Activated B cell treated with CpG ODN at 0.5 μM for 24 hours (primary cell): ENCODE data around the gene RUVBL2. TPM values are rescaled to one million over a fixed set of nuclear protein-coding genes. Genes with fewer than 3 reads are reported as not detected.

Experiments used
- ATAC-seq: fragments of 200-7000 bp; cut with Tn5 transposase; one replicate; pipeline ENCODE4 v1.10.0; 2021; ENCODE audit warnings: low read depth, mild to moderate bottlenecking, moderate library complexity
- CTCF ChIA-PET: fragments of 350-600 bp; sonication (Branson Sonifier 250); formaldehyde crosslinking; loops from one replicate; lab custom pipeline; 2021; ENCODE audit warnings: antibody characterized with exemption; lab: Charles Lee
- POLR2A ChIA-PET: fragments of 350-600 bp; sonication (Branson Sonifier 250); formaldehyde crosslinking; loops from one replicate; lab custom pipeline; 2021; ENCODE audit warnings: antibody characterized with exemption; lab: Charles Lee
- DNase-seq: peaks from one replicate; pipeline ENCODE4 v3.0.0; 2022
- H3K27ac Mint-ChIP-seq: one replicate; pipeline ENCODE4 v1.8.0; 2020; ENCODE audit warnings: mixed read lengths
- H3K27me3 Mint-ChIP-seq: one replicate; pipeline ENCODE4 v1.8.0; 2021; ENCODE audit warnings: mixed read lengths
- H3K36me3 Mint-ChIP-seq: one replicate; pipeline ENCODE4 v1.8.0; 2021; ENCODE audit warnings: low read depth, mixed read lengths
- H3K4me1 Mint-ChIP-seq: one replicate; pipeline ENCODE4 v1.8.0; 2021; ENCODE audit warnings: mixed read lengths
- H3K4me3 Mint-ChIP-seq: one replicate; pipeline ENCODE4 v1.8.0; 2020; ENCODE audit warnings: mild to moderate bottlenecking, mixed read lengths
- H3K9me3 Mint-ChIP-seq: one replicate; pipeline ENCODE4 v1.8.0; 2020; ENCODE audit warnings: mixed read lengths
- intact Hi-C: fragments of 100-400 bp; cut with micrococcal nuclease; formaldehyde crosslinking; loops from one replicate; pipeline ENCODE4 v1.15.1; 2024
- total RNA-seq: library from RNA; stranded (reverse); gene quantifications from 2 replicates; pipeline ENCODE4 v1.2.3, GENCODE V29; 2022
- TF ChIP-seq, protein P1 (sequence below): fragments of 200-600 bp; IDR thresholded peaks from one replicate; pipeline ENCODE4 v1.8.0; 2022; ENCODE audit warnings: antibody characterized with exemption, mild to moderate bottlenecking

RUVBL2 gene
- total RNA-seq, 1 donor from 2014 or later = 75.6 TPM

- ChIA-PET POLR2A (interaction anchor here (1.4 to 8.1 kb wide), 4 partner anchors 10 to 133 kb away, joined by 3 to 179 read pairs (median 12); partner anchors contain the start of genes HSD17B14 and PPP1R15A), CTCF (interaction anchor here (1.2 to 5.6 kb wide), 10 partner anchors 10 to 181 kb away, joined by 3 to 49 read pairs (median 9); partner anchors contain the start of genes GYS1, HSD17B14, NUCB1 and RUVBL2)
- Mint-ChIP-seq H3K4me3 (no peak overlapping the region), H3K27ac (no peak overlapping the region), H3K36me3 (peaks cover 62% of the 10 kb centered on the region), H3K27me3 (no peaks in the 10 kb centered on the region), H3K4me1 (peaks cover 44% of the 10 kb centered on the region), H3K9me3 (no peaks in the 10 kb centered on the region)
- TF ChIP-seq, protein P1, sequence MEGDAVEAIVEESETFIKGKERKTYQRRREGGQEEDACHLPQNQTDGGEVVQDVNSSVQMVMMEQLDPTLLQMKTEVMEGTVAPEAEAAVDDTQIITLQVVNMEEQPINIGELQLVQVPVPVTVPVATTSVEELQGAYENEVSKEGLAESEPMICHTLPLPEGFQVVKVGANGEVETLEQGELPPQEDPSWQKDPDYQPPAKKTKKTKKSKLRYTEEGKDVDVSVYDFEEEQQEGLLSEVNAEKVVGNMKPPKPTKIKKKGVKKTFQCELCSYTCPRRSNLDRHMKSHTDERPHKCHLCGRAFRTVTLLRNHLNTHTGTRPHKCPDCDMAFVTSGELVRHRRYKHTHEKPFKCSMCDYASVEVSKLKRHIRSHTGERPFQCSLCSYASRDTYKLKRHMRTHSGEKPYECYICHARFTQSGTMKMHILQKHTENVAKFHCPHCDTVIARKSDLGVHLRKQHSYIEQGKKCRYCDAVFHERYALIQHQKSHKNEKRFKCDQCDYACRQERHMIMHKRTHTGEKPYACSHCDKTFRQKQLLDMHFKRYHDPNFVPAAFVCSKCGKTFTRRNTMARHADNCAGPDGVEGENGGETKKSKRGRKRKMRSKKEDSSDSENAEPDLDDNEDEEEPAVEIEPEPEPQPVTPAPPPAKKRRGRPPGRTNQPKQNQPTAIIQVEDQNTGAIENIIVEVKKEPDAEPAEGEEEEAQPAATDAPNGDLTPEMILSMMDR = no peak
- intact Hi-C loops = loop anchor here (2.0 to 5.0 kb wide), 3 partner anchors 23 to 127 kb away; partner anchors contain the start of genes GYS1 and RUVBL2
- no peak for DNase-seq
- no peak for ATAC-seq
Observed at GRCh38 chr19:48969276-48970138, 24.2 kb upstream of the RUVBL2 start.

GRCh38 chr19:48970139-48970766, 23.4 kb upstream of the RUVBL2 start:
- H3K4me3 Mint-ChIP-seq = no peak overlapping the region
- no peaks in the 10 kb centered on the region for H3K27me3 Mint-ChIP-seq
- ChIA-PET CTCF (interaction anchor here (0.6 to 5.6 kb wide), 28 partner anchors 8 to 245 kb away, joined by 3 to 49 read pairs (median 6); partner anchors contain the start of genes BAX, GYS1, HSD17B14 and NUCB1), POLR2A (interaction anchor here (0.5 to 8.1 kb wide), 15 partner anchors 8 to 1871 kb away, joined by 3 to 179 read pairs (median 6); partner anchors contain the start of genes CA11, GYS1, HSD17B14 and PPP1R15A)
- ATAC-seq = no peak
- no peaks in the 10 kb centered on the region for H3K9me3 Mint-ChIP-seq
- intact Hi-C loops = loop anchor here (2.0 kb wide), 2 partner anchors 23 to 127 kb away; partner anchors contain the start of genes GYS1 and RUVBL2
- no peak for DNase-seq
- TF ChIP-seq, protein P1 = no peak
- H3K27ac Mint-ChIP-seq = no peak overlapping the region
- H3K4me1 Mint-ChIP-seq = peaks cover 37% of the 10 kb centered on the region
- peaks cover 59% of the 10 kb centered on the region for H3K36me3 Mint-ChIP-seq

DNA sequence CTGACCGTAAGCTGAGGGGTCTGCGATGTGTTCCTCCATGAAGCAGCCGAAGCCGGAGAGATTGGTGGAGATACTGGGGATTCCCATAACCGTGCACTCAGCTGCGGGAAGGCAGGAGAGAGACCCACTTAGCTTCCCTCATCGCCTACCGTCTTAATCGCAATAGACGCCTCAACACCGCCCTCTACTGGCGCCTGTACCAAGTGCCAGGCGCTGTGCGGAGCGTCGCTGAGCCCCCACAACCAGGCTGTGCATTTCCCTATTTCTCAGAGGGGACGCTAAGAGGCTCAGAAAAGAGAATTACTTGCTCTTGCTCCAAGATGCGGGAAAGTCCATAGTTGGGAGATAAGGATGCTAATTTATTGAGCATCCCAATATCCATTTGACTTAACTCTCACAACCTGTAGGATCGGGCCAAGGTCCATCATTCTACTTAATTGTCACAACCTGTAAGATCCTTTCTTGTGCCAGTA, 22.7 kb upstream of the RUVBL2 start:
- H3K27me3 Mint-ChIP-seq = no peaks in the 10 kb centered on the region
- DNase-seq (peak; percentile 79), ATAC-seq (peak; percentile 91)
- no peaks in the 10 kb centered on the region for H3K9me3 Mint-ChIP-seq
- intact Hi-C loops = loop anchor here (1.0 to 2.0 kb wide), 5 partner anchors 22 to 183 kb away; partner anchors contain the start of genes GYS1 and RUVBL2
- peaks cover 52% of the 10 kb centered on the region for H3K36me3 Mint-ChIP-seq
- TF ChIP-seq, protein P1 = peak; percentile 97
- H3K4me1 Mint-ChIP-seq = peaks cover 30% of the 10 kb centered on the region
- POLR2A ChIA-PET = interaction anchor here (0.5 to 8.1 kb wide), 15 partner anchors 8 to 1872 kb away, joined by 3 to 179 read pairs (median 8); partner anchors contain the start of genes CA11, GYS1, HSD17B14 and PPP1R15A
- H3K27ac Mint-ChIP-seq = peak overlapping the region; percentile 46
- CTCF ChIA-PET = interaction anchor here (0.6 to 5.6 kb wide), 28 partner anchors 9 to 245 kb away, joined by 3 to 49 read pairs (median 6); partner anchors contain the start of genes BAX, GYS1, HSD17B14 and NUCB1
- H3K4me3 Mint-ChIP-seq = no peak overlapping the region

DNA sequence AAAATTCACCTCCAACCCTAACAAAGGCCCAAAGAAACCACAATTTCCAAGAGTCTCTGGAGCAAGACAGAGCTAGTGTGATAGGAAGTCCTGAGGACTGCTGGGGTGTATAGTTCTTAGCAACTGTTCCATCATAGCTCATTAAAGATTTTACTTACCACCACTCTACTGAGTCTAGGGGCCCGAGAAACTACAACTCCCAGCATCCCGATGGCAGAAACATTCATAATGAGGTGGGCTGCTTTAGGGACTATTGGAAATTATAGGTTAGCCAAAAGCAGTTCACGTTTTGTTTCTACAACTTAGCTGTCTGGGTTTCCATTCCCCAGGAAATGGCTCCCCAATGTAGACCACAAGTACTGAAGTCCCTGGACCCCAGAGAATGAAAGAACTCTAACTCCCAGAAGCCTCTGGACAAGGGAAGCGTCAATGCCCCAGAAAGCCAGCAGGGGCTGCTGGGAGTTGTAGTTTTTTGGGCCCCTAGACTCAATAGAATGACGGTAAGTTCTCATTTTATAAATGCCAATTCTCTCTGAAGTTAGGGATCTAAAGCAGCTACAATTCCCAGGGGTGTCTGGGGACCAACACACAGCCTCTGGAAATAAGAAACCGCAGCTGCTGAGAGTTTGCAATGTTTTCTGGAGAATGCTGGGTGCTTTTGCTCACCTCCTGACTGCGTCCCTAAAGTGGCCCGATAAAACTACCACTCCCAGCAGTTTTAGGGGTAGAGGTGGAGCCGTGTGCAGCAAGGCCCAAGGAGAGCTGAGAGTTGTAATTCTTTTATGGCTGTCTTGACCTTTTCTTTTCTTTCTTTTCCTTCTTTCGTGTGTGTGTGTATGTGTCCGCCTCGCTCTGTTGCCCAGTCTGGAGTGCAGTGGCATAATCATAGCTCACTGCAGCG, 17.5 kb upstream of the RUVBL2 start:
- H3K36me3 Mint-ChIP-seq = peaks cover 29% of the 10 kb centered on the region
- no peak overlapping the region for H3K27ac Mint-ChIP-seq
- H3K9me3 Mint-ChIP-seq = no peaks in the 10 kb centered on the region
- peaks cover 8% of the 10 kb centered on the region for H3K4me1 Mint-ChIP-seq
- TF ChIP-seq, protein P1 = no peak
- no peak overlapping the region for H3K4me3 Mint-ChIP-seq
- DNase-seq = no peak
- CTCF ChIA-PET = interaction anchor here (0.6 to 1.5 kb wide), 2 partner anchors 133 to 188 kb away, joined by 3 to 5 read pairs; no protein-coding TSS in a partner anchor
- intact Hi-C loops = loop anchor here (1.0 kb wide), 2 partner anchors 11 to 17 kb away; partner anchors contain the start of genes FTL, GYS1 and RUVBL2
- POLR2A ChIA-PET = interaction anchor here (0.5 to 2.6 kb wide), 9 partner anchors 10 to 339 kb away, joined by 3 to 15 read pairs (median 6); partner anchors contain the start of genes FTL, GYS1, NUCB1 and RUVBL2
- ATAC-seq = peak; percentile 64
- H3K27me3 Mint-ChIP-seq = no peaks in the 10 kb centered on the region
